ENCODE data around the gene FOXF1. TPM values are rescaled to one million over a fixed set of nuclear protein-coding genes. Genes with fewer than 3 reads are reported as not detected.

FOXF1 gene
- total and polyA plus RNA-seq, 3 donors from 2014 or later, result 0.91 to 2.8 (median 2.0) TPM

- H3K27ac ChIP-seq, result no peak overlapping the region
- peak overlapping the region; percentile 1 to 24 for H3K4me3 ChIP-seq
- intact Hi-C loops (cut with DNase I; ENCODE audit: low total_unique reads), result no loop called here
- no peaks in the 10 kb centered on the region for H3K27me3 ChIP-seq
- no peak for DNase-seq
- H3K9me3 ChIP-seq, result no peaks in the 10 kb centered on the region
- TF ChIP-seq POLR2A (IDR thresholded peaks at IDR 0.05) (no peak), CTCF (IDR thresholded peaks at IDR 0.05) (no peak)
- 5 to 7% methylated on average over 20 to 45 of the region's 45 CpGs for WGBS, 2 donors
- H3K36me3 ChIP-seq (ENCODE audit: low read depth, missing control alignments), result no peaks in the 10 kb centered on the region
- no peaks in the 10 kb centered on the region for H3K4me1 ChIP-seq
These were observed 13.3 kb upstream of the FOXF1 start for GRCh38 chr16:86496929-86497461.

- DNase-seq, result no peak
- Histone ChIP-seq H3K4me3 (peak overlapping the region; percentile 1 to 24), H3K27ac (no peak overlapping the region), H3K4me1 (no peaks in the 10 kb centered on the region), H3K27me3 (no peaks in the 10 kb centered on the region), H3K9me3 (no peaks in the 10 kb centered on the region), H3K36me3 (ENCODE audit: low read depth, missing control alignments) (no peaks in the 10 kb centered on the region)
- intact Hi-C loops (cut with DNase I; ENCODE audit: low total_unique reads), result no loop called here
- TF ChIP-seq CTCF (IDR thresholded peaks at IDR 0.05), result no peak
- 2 to 3% methylated on average over 17 to 35 of the region's 44 CpGs for WGBS, 2 donors
These were observed 12.7 kb upstream of the FOXF1 start for GRCh38 chr16:86497551-86498021.

GRCh38 chr16:86498155-86498670, 12.1 kb upstream of the FOXF1 start:
- WGBS, 2 donors, result 7 to 8% methylated on average over 13 to 29 of the region's 29 CpGs
- Histone ChIP-seq H3K4me1 (no peaks in the 10 kb centered on the region), H3K27me3 (no peaks in the 10 kb centered on the region), H3K36me3 (ENCODE audit: low read depth, missing control alignments) (no peaks in the 10 kb centered on the region), H3K27ac (no peak overlapping the region), H3K4me3 (no peak overlapping the region), H3K9me3 (no peaks in the 10 kb centered on the region)
- intact Hi-C loops (cut with DNase I; ENCODE audit: low total_unique reads), result no loop called here
- TF ChIP-seq CTCF (IDR thresholded peaks at IDR 0.05) (no peak), POLR2A (IDR thresholded peaks at IDR 0.05) (no peak)
- DNase-seq, result no peak

- H3K4me1 ChIP-seq, result no peaks in the 10 kb centered on the region
- intact Hi-C loops (cut with DNase I; ENCODE audit: low total_unique reads), result no loop called here
- 5% methylated on average over 22 to 57 of the region's 61 CpGs for WGBS, 2 donors
- H3K9me3 ChIP-seq, result no peaks in the 10 kb centered on the region
- H3K27ac ChIP-seq, result no peak overlapping the region
- no peaks in the 10 kb centered on the region for H3K36me3 ChIP-seq (ENCODE audit: low read depth, missing control alignments)
- no peaks in the 10 kb centered on the region for H3K27me3 ChIP-seq
- no peak for DNase-seq
- TF ChIP-seq CTCF (IDR thresholded peaks at IDR 0.05), result no peak
- H3K4me3 ChIP-seq, result no peak overlapping the region
These were observed 11.5 kb upstream of the FOXF1 start for GRCh38 chr16:86498671-86499439.

Measured in testis (tissue), 3 donors.